GM12801 (cell line): Measurements from ENCODE around the gene TNS3.

Source experiments
- CTCF ChIP-seq: IDR thresholded peaks from one replicate; pipeline ENCODE4 v1.5.1; 2011; ENCODE audit warnings: control low read depth; ENCODE audit not compliant: insufficient read length; ENCODE audit errors: extremely low read depth

TNS3 gene

GRCh38 chr7:47349401-47349800, 232.5 kb downstream of the TNS3 start:
- TF ChIP-seq CTCF = no peak

GRCh38 chr7:47347816-47348385, 234.0 kb downstream of the TNS3 start:
- no peak for TF ChIP-seq CTCF

DNA sequence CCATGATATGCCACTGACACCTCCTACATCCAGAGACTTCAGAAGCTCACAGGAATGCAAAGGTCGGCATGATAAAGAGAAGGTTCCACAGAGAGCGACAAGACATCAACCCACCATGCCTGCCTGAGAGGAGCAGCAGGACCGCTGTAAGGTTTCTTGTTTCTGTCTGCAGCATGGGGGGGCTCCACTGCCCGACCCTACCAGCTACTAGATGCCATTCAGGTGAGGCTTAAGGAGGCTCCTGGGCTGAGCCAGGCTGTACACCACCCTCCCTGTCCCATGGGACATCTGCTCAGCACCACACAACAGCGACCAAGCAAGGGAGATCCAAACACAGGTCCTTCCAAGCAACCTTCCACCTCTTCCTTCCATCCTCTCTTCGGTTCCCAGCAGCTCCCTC, 234.6 kb downstream of the TNS3 start:
- no peak for TF ChIP-seq CTCF

DNA sequence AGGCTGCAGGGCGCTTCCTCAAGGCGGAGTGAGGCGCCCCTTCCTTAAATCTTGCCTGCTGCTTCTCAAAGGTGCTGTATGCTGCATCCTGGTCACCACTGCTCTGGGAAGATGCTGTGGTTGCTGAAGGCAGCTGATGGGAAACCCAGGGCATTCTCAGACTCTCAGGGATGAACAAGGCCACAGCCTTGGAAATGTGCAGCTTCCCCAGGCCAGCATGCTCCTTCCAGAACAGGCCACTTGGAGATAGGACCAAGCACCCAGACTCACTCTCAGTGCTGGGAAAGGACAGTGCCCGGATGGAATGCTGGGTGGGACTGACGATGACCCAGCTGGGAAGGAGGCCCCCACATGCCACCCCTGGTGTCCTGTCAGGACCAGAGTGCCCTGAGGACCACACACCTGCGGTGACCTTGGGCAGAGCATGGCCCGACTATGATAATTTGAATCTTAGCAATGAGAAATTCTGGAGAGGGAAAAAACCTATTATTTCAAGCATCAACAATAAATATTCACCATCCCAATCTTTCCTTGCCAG, 235.5 kb downstream of the TNS3 start:
- no peak for TF ChIP-seq CTCF

- no peak for TF ChIP-seq CTCF
These were observed 236.0 kb downstream of the TNS3 start for GRCh38 chr7:47345857-47346298.

GRCh38 chr7:47344171-47344955, 237.5 kb downstream of the TNS3 start:
- no peak for TF ChIP-seq CTCF

DNA sequence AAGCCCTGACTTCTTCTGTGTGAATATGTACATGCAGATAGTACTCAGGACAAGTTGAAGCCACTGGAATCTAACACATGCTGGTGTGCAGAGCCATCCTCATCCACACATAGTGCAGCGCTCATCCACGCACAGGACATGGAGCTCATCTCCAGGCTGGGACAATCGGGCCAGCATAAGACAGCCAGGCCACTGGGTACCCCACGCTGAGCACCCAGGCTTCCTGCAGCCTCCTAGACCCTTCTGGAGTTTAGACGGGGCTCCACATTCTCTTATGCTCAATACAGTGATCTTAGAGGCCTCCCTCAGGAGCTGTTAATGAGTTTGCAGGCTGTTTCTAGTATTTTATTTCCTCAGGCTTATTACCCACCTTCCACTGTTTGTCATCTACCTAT, 238.9 kb downstream of the TNS3 start:
- TF ChIP-seq CTCF = no peak
